NCI-H345 treated with DMSO at 0.1 percent for 48 hours (cell line): Measurements from ENCODE around the gene PGK2.

ENCODE experiments used
- DNase-seq: peaks from one replicate; lab custom pipeline; 2025; ENCODE audit not compliant: unreplicated experiment; lab: John Stamatoyannopoulos, UW

Gene PGK2

GRCh38 chr6:49739423-49739822, 47.7 kb downstream of the PGK2 start:
- DNase-seq = peak; percentile 41

DNA sequence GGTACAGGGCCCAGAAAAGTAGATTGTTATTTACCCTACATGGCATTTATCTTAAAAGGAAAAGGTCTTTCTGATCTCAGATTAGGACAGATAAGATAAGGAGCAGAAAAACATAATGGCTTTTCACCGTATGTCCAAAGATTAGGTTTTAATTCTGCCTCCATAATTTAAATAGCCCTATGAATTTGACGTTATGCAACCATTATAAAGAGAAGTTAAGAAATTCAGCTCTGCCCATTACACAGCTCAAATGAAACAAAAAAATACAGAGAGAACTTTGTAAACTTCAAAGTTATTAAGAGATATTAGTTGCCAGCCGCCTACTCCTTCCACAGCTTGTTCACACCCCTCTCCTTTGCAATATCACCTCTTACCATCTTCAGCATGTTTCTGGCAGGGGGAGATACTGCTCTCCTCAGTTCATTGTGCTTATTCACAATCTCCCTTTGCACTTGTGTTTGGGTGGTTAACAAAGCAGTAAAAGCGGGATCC, 51.0 kb downstream of the PGK2 start:
- DNase-seq = no peak
